ENCODE data around the gene PLCB3. TPM values are rescaled to one million over a fixed set of nuclear protein-coding genes. Genes with fewer than 3 reads are reported as not detected.
"Not testable (repeated sequence)": the region's sequence is repeated elsewhere in the genome, so short reads cannot be mapped to it uniquely, and the experiment has no call there.

Gene PLCB3
- total RNA-seq, 1 experiment from 2014 or later = 42.3 TPM

DNA sequence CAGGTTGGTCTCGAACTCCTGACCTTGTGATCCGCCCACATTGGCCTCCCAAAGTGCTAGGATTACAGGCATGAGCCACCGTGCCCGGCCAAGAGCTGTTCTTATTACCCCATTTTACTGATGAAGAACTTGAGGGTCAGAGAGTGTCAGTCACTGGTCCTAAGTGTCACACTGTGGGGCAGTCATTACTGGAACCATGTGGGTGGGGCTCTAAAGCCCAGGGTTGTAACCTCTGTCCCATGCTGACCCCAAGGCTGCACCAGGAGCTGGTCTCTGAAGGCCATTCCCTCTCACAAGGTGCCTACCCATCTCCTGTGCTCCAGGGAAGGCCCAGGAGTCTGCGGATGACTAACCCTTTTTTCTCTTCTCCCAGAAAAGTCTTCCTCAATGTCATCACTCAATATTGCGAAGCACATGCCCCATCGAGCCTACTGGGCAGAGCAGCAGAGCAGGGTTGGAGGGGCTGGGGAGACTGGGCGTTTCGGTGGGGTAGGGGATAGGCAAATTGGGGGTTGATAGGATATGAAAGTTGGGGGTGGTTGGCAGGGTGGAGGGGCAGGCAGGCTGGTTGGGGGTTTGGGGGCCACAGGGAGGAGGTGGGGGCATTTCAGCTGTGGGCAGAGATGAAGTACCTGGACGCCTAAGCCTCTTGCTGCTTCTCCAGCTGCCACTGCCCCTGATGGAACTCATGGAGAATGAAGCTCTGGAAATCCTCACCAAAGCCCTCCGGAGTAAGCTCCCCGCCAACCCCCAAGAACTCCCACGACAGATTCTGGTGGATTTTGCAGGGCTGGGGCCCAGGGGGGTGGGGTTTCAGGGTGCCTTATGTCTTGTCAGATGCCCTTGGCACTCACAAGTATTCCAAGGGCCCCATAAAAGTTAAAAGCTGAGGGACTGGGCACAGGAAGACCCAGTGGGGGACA lies 52.0 kb downstream of the PLCB3 start:
- DNase-seq (ENCODE audit: low read depth) = no peak

DNA sequence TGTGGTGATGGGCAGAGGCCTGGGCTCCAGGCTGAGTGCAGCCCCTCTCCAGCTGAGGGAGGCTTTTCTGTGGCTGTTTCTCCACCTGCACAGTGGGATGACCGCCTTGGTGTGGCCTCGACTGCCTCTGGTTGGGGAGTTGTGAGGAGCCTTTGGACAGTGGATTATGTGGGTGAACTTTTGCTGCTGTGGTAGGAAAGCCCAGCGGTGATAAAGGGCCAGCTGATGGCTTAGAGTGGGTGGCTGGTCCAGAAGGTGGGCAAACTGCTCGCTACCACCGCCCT lies 52.6 kb downstream of the PLCB3 start:
- no peak for DNase-seq (ENCODE audit: low read depth)

DNA sequence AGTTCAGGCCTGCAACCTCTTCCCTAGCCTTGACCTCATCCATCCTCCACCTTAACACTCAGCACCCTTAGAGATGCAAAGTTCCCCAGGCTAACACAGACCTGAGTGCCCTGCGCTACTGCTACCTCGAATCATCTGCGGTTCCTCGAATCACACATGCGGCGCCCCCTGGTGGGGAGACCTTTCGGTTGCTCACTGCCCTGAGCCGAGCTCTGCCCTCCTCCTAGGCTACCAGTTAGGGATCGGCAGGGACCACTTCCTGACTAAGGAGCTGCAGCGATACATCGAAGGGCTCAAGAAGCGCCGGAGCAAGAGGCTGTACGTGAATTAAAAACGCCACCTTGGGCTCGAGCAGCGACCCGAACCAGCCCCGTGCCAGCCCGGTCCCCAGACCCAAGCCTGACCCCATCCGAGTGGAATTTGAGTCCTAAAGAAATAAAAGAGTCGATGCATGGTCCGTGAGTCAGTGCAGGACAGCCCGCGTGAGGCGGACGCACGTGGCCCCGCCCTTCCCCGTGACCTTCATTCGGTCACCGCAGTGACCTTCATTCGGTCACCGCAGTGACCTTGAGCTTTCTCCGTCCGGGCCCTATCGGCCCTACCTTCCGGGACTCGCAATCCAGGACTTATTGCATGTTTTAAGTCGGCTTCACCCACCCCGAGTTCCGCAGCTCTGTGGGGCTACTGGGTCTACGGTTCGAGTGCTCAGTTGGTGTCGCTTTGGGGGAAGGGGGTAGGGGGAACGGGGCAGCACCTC lies 53.2 kb downstream of the PLCB3 start:
- peak; percentile 89 for DNase-seq (ENCODE audit: low read depth)

DNA sequence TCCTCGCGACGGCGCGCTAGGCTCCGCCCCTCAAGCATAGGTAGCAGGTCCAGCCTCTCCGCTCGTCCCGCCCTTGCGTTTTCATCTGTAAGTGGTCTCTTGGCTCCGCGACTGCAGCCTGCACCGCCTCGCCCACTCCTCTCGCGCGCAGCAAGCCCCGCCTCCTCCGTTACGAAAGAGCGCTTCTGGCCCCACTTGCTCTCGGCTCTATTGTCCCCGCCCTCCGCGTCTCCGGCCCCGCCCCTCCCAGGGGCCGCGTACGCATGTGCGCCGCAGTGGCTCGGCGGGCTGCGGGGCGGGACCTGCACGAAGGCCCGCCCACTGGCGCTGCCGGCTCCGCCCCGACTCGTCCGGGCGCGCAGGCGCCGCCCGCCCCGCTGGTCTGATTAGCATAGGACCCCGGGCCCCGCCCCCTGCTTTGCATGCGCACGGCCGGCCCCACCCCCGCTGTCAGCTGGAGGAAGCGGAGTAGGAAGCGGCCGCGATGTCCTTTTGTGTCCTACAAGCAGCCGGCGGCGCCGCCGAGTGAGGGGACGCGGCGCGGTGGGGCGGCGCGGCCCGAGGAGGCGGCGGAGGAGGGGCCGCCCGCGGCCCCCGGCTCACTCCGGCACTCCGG lies 53.9 kb downstream of the PLCB3 start, which contains the start of gene ESRRA:
TSS of gene ESRRA (plus strand) at position 450 of the 616 bp plus-strand sequence. CDS start 1,656 bp downstream, outside the sequence.
- DNase-seq (ENCODE audit: low read depth) = peak; percentile 97

DNA sequence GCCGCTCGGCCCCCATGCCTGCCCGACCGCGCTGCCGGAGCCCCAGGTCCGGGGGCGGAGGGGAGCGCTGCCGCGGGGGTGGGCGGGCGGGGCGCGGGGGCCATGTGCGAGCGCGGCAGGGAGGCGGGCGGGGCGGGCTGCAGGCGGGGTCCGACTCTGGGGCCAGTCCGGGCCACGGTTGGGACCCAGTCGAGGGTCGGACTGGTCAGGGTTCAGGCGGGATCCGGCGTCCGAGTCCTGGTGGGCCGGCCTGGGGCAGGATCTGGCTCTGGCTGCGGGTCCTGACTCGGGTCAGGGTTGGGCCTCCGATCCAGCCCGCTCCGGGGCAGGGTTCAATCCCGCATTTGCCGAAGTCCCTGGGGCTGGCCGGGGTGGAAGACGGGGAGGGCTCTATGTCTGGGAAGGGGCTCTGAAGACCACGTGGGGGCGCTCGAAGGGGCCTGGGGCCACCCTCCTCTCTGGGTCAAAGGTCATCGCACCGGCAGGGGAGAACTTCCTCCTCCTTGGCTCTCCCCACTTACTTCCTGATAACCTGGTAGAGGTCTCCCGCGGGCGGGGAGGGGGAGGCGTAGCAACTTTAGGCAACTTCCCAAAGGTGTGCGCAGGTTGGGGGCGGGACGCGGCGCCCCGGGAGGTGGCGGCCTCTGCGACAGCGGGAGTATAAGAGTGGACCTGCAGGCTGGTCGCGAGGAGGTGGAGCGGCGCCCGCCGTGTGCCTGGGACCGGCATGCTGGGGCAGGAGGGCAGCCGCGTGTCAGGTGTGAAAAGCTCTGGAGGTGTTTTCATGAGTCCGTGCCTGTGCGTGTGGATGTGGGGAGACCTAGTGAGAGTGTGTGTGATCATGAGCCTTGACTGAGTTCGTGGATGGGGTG lies 54.6 kb downstream of the PLCB3 start:
- peak; percentile 55 for DNase-seq (ENCODE audit: low read depth)

DNA sequence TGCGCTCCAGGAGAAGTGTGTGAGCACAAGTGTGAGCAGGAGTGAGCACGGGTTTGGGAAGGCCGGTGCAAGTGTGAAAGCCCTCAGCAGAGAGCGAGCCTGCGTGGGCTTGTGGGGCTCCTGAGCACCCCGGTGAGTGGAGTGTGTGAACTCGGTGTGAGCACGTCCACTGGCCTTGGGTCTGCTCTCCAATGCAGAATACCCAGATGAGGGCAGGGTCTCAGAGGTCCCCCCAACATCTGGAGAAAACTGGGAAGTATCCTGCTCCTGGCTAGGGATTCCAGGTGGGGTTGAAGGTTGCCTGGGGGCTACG lies 55.2 kb downstream of the PLCB3 start:
- DNase-seq (ENCODE audit: low read depth) = no peak

DNA sequence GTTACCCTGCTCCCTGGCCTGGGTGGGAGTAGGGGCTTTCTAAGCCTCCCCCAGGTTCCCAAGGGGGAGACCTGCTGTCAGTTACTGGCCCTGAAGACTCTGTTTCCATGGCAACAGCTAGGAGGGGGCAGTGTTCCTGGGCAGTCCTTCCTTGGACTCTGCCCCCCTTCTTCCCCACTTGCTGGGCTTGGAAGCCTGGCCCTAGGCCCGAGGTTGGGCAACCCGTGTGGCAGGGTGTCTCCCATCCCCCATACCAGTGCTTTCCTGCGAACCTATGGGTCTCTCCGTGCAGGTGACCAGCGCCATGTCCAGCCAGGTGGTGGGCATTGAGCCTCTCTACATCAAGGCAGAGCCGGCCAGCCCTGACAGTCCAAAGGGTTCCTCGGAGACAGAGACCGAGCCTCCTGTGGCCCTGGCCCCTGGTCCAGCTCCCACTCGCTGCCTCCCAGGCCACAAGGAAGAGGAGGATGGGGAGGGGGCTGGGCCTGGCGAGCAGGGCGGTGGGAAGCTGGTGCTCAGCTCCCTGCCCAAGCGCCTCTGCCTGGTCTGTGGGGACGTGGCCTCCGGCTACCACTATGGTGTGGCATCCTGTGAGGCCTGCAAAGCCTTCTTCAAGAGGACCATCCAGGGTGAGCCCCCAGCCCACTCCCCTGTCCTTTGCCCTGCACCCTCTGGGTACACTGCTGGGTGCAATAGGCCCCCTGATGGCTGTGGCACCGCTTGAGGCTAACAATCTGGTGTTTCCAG lies 55.7 kb downstream of the PLCB3 start:
- DNase-seq (ENCODE audit: low read depth) = no peak

DNA sequence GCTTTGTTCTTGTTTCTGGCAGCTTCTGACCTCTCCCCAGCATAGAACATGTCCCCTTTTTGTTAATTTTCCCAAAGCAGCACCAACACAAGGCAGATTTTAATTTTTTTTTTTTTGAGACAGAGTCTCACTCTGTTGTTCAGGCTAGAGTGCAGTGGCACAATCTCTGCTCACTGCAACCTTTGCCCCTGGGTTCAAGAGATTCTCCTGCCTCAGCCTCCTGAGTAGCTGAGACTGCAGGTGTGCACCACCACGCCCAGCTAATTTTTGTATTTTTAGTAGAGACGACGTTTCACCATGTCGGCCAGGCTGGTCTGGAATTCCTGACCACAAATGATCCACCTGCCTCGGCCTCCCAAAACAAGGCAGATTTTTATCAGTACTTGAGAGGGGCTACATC lies 56.5 kb downstream of the PLCB3 start:
- not testable (repeated sequence) for DNase-seq (ENCODE audit: low read depth)

DNA sequence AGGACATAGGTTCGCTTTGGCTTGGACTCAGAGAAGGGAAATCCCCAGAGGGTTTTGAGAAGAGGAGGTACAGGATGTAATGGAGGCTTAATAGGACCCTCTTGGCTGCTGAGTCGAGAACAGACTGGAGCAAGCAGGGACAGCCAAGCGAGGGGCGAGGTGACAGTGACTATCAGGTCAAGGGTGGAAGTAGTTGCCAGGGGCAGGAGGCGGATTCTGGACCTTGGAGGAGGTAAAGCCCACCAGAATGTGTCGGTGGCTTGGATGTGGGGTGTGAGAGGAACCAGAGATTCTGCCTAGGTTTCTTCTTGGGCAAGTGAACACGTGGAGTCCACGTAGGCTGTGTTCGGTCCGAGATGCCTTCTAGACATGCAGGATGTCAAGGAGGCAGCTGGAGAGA lies 61.6 kb downstream of the PLCB3 start:
- no peak for DNase-seq (ENCODE audit: low read depth)

DNA sequence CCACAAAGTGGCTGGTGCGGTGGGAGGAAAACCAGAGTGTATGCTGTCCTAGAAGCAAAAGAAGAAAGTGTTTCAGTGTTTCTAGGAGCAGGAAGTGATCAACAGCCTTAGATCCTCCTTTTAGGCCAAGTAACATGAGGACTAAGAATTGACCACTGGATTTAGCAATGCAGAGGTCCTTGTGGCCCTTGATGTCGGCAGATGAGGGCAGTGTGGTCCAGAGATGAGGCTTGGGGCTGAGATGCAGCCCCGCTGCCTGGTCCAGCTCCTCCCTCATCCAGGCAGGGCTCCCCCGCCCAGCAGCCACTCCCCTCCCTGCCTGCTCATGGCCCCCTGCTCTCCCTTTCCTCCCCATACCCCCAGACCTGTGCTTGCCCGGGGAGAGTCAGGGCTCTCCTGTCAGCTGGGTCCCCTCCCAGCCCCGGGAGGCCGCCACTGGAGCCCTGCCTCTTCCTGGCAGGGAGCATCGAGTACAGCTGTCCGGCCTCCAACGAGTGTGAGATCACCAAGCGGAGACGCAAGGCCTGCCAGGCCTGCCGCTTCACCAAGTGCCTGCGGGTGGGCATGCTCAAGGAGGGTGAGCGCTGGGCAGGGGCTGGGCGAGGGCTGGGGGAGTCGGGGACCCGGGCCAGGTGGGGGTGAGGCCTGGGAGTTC lies 62.3 kb downstream of the PLCB3 start:
- DNase-seq (ENCODE audit: low read depth) = no peak

DNA sequence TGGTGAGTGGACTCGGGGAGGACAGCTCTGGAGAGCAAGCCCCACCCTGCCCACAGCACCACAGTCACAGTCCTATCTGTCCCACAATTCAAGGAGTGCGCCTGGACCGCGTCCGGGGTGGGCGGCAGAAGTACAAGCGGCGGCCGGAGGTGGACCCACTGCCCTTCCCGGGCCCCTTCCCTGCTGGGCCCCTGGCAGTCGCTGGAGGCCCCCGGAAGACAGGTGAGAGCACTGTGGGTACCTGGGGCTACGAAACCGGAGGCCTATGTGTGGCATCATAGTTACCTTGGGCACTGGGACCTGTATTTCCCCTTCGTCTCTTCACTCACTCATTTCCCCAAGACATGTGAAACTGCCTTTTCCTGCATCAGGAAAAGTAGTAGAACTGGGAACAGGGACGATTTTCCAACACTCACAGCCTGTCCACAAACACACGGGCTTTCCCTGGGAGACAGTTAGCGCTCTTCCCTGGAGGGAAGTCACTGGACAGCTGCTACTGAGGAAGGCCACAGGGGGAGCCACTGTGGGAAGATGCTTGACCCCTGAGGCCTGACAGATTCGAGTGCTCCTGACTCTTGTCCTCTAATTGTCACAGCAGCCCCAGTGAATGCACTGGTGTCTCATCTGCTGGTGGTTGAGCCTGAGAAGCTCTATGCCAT lies 62.9 kb downstream of the PLCB3 start:
- peak; percentile 27 for DNase-seq (ENCODE audit: low read depth)

DNA sequence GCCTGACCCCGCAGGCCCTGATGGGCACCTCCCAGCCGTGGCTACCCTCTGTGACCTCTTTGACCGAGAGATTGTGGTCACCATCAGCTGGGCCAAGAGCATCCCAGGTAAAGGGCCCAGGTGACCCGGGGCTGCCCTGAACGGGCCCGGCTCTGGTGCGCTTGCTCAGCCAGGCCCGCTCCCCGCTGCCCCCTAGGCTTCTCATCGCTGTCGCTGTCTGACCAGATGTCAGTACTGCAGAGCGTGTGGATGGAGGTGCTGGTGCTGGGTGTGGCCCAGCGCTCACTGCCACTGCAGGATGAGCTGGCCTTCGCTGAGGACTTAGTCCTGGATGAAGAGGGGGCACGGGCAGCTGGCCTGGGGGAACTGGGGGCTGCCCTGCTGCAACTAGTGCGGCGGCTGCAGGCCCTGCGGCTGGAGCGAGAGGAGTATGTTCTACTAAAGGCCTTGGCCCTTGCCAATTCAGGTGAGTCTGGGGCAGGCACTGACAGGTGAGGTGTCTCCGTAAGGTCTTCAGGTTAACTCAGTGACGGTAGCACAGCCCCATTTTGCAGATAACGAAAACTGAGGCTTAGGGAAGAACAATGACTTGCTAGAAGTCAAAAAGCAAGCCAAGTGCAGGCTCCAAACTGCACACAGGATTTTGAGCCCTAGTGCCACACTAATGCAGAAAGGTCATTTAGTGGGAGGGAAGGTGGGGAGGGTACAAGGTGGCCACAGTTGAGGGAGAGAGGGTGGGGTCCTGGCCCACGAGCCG lies 63.7 kb downstream of the PLCB3 start:
- DNase-seq (ENCODE audit: low read depth) = no peak

DNA sequence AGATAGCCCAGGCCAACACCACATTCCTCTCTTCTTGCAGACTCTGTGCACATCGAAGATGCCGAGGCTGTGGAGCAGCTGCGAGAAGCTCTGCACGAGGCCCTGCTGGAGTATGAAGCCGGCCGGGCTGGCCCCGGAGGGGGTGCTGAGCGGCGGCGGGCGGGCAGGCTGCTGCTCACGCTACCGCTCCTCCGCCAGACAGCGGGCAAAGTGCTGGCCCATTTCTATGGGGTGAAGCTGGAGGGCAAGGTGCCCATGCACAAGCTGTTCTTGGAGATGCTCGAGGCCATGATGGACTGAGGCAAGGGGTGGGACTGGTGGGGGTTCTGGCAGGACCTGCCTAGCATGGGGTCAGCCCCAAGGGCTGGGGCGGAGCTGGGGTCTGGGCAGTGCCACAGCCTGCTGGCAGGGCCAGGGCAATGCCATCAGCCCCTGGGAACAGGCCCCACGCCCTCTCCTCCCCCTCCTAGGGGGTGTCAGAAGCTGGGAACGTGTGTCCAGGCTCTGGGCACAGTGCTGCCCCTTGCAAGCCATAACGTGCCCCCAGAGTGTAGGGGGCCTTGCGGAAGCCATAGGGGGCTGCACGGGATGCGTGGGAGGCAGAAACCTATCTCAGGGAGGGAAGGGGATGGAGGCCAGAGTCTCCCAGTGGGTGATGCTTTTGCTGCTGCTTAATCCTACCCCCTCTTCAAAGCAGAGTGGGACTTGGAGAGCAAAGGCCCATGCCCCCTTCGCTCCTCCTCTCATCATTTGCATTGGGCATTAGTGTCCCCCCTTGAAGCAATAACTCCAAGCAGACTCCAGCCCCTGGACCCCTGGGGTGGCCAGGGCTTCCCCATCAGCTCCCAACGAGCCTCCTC lies 64.6 kb downstream of the PLCB3 start:
- DNase-seq (ENCODE audit: low read depth) = not testable (repeated sequence)

DNA sequence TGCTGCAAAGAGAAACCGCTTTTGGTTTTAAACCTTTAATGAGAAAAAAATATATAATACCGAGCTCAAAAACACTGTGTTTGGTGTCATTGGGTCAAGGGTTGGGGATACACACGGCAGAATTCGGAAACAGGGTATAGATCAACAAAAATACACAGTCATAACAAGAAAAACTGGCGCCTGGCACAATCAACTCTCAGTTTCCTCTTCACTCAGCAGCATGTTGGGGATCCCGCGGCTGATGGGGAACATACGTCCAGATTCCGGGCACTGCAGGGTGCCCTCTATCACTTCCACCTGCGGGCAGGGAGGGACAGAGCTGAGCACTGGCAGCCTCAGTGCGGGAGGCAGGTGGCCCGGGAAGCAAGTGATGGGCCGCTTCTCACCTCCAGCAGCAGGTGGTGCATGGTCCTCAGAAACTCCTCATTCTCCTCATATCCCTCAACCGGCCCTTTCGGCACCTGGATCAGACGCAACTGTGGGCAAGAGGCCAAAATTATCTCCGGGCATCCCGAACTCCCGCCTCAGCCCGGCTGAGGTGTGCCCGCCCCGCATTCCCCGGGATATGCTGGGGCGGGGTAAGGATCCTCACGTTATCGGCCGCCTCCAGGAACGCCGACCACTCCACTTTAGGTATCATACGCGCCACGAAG lies 65.5 kb downstream of the PLCB3 start:
- peak; percentile 68 for DNase-seq (ENCODE audit: low read depth)

DNA sequence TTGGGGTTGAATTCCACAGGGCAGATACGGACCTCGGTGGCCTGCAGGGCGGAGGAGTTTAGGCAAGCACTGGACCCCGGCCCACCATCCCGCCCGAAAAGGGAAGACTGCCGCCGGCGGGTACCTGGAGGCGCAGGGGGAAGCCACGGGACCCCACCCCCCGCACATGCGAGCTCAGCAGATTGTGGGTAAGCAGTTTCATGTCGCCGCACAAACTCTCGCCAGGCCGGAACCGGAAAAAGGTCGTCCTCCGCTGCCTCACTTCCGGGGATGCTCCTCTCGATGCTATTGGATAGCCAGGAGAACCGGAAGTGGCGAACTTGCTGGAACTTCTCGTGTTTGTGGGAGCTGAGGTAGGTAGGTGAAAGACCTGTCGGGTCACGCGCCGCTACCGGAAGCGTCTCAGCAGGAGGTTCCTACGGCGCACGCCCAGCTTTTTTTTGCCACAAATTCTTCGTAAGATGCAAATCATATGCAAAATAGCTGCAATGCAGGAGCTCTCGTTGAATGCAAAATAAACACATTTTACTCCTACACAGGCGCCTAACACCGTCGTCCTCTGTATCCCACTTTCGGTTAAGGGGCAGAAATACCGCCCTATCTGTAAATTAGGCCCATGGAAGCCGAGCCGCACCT lies 66.1 kb downstream of the PLCB3 start, which contains the start of gene TRMT112:
TSS of gene TRMT112 (minus strand) at position 235 of the 636 bp plus-strand sequence. CDS start at position 202, 33 bp downstream.
- DNase-seq (ENCODE audit: low read depth) = peak; percentile 99

DNA sequence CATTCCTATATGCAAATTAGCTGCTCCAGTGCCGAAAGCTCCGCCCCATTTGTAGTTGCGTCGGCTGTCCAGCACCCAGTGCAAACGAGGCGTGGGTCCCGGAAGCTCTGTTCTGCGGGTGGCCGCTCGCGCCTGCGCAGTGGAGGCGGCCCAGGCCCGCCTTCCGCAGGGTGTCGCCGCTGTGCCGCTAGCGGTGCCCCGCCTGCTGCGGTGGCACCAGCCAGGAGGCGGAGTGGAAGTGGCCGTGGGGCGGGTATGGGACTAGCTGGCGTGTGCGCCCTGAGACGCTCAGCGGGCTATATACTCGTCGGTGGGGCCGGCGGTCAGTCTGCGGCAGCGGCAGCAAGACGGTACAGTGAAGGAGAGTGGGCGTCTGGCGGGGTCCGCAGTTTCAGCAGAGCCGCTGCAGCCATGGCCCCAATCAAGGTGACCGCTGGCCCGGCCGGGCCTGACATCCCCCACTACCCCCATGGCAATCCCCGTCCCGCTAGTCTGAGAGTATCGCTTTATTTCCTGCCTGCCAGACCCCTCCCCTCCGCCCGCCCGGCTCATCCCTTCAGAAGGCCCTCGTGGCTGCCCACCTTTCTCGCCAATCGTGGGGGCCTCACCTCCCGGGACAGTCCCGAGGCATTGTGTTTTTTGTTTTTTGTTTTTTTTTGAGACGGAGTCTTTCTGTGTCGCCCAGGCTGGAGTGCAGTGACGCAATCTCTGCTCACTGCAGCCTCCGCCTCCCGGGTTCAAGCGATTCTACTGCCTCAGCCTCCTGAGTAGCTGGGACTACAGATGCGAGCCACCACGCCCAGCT lies 66.8 kb downstream of the PLCB3 start, which contains the start of gene PRDX5:
TSS of gene PRDX5 (plus strand) at position 161 of the 805 bp plus-strand sequence. CDS start at position 256, 95 bp downstream.
- DNase-seq (ENCODE audit: low read depth) = peak; percentile 97

Measured in M059J (cell line).